K562 (cell line): Measurements from ENCODE around the gene TRDN. TPM values are rescaled to one million over a fixed set of nuclear protein-coding genes. Genes with fewer than 3 reads are reported as not detected.

Experiments used
- ATAC-seq: fragments of 200-7000 bp; cut with Tn5 transposase; 3 replicates; pipeline ENCODE4 v1.9.1; 2020; ENCODE audit warnings: moderate library complexity
- BruUV-seq: library from RNA; stranded (reverse); fragments of 400-500 nt; replicated peaks from 2 replicates; lab custom pipeline; 2021; lab: Mats Ljungman, UMichigan
- CTCF ChIA-PET: fragments of 300-600 bp; formaldehyde crosslinking; extraction: SDS; loops from one replicate; lab custom pipeline; 2021; ENCODE audit warnings: low intra/inter-chr PET ratio; lab: Yijun Ruan, JAX
- POLR2A ChIA-PET: fragments of 300-600, 350-650 bp; sonication (Branson Sonifier 250); formaldehyde crosslinking; extraction: SDS; loops from one replicate; lab custom pipeline; 2021; ENCODE audit warnings: antibody characterized with exemption, inconsistent platforms; lab: Yijun Ruan, JAX
- DNase-seq, 4 experiments: peaks; one replicate each; pipeline versions ENCODE4 v3.0.0 to v3.0.0-alpha.2; 2011 to 2018; ENCODE audit warnings: low spot score in 3 of 4, mixed read lengths in 3 of 4; ENCODE audit errors: extremely low read depth in 1 of 4
- FAIRE-seq: peaks from 2 replicates; lab custom pipeline; 2011; peaks lifted over from hg19 to GRCh38; lab: Jason Lieb, UNC
- H2AFZ ChIP-seq: 2 replicates; pipeline ENCODE4 v1.6.0; 2011; ENCODE audit warnings: low read depth, low read length, control low read depth, inconsistent platforms
- H3K27ac ChIP-seq: fragments of 200-600 bp; 3 replicates; pipeline ENCODE4 v1.8.0; 2011; ENCODE audit warnings: low read depth, mild to moderate bottlenecking, control low read depth, inconsistent platforms, low read length, moderate library complexity, mixed read lengths; ENCODE audit errors: extremely low read depth
- H3K27me3 ChIP-seq, 2 experiments: fragments of 300-600 bp in 1 of 2; 2 replicates in 1 of 2; 3 replicates in 1 of 2; pipeline versions ENCODE4 v1.6.0 to v1.8.0; 2011; ENCODE audit warnings: inconsistent platforms in 2 of 2, low read length in 2 of 2, mild to moderate bottlenecking in 1 of 2, mixed read lengths in 1 of 2, moderate library complexity in 1 of 2; ENCODE audit not compliant: control insufficient read depth in 2 of 2, insufficient read depth in 2 of 2
- H3K36me3 ChIP-seq: fragments of 300-600 bp; 3 replicates; pipeline ENCODE4 v1.8.0; 2011; ENCODE audit warnings: mild to moderate bottlenecking, low read length, inconsistent platforms; ENCODE audit not compliant: control insufficient read depth, insufficient read depth
- H3K4me1 ChIP-seq, 2 experiments: fragments of 200-600 bp in 1 of 2; replicated peaks in 1 of 2; 2 replicates in 1 of 2; 3 replicates in 1 of 2; pipeline versions ENCODE4 v1.5.1 to v1.8.0; 2011; ENCODE audit warnings: inconsistent platforms in 2 of 2, low read length in 2 of 2, mild to moderate bottlenecking in 1 of 2, mixed read lengths in 1 of 2, moderate library complexity in 1 of 2; ENCODE audit not compliant: control insufficient read depth in 2 of 2, insufficient read depth in 2 of 2
- H3K4me2 ChIP-seq: 2 replicates; pipeline ENCODE4 v1.6.1; 2011; ENCODE audit warnings: low read length, control low read depth, inconsistent platforms, mixed read lengths; ENCODE audit not compliant: insufficient read depth
- H3K4me3 ChIP-seq: fragments of 200-600 bp; sonication (generic), shearing (Covaris generic); 2 replicates; pipeline ENCODE4 v1.5.1; 2016; ENCODE audit warnings: control low read depth, inconsistent platforms
- H3K79me2 ChIP-seq: fragments of 200-600 bp; 3 replicates; pipeline ENCODE4 v1.8.0; 2011; ENCODE audit warnings: low read length, inconsistent platforms; ENCODE audit not compliant: control insufficient read depth, insufficient read depth
- H3K9ac ChIP-seq, 2 experiments: 2 replicates each; pipeline versions ENCODE4 v1.6.0 to v1.6.1; 2011; ENCODE audit warnings: low read depth in 2 of 2, low read length in 2 of 2, control low read depth in 1 of 2, inconsistent platforms in 1 of 2, mild to moderate bottlenecking in 1 of 2, mixed read lengths in 1 of 2; ENCODE audit not compliant: insufficient read depth in 1 of 2
- H3K9me1 ChIP-seq: one replicate; pipeline ENCODE4 v1.6.0; 2011; ENCODE audit warnings: inconsistent platforms, mild to moderate bottlenecking, low read length, moderate library complexity; ENCODE audit not compliant: control insufficient read depth, insufficient read depth
- H3K9me3 ChIP-seq: replicated peaks from 2 replicates; pipeline ENCODE4 v1.5.1; 2011; ENCODE audit warnings: low read depth, low read length, inconsistent platforms; ENCODE audit not compliant: control insufficient read depth, insufficient read depth
- H4K20me1 ChIP-seq: replicated peaks from 2 replicates; pipeline ENCODE4 v1.6.1; 2011; ENCODE audit warnings: low read length, inconsistent platforms, mixed read lengths; ENCODE audit not compliant: control insufficient read depth, insufficient read depth
- BRCA1 ChIP-seq, 2 experiments: fragments of 450-650 bp in 1 of 2; sonication (generic) in 1 of 2; formaldehyde crosslinking in 1 of 2; IDR thresholded peaks; 2 replicates each; pipeline versions ENCODE4 v1.5.0 to v1.6.1; 2017 to 2020; ENCODE audit warnings: mild to moderate bottlenecking in 1 of 2, missing genetic modification reagents in 1 of 2
- CBX3 ChIP-seq, 2 experiments: IDR thresholded peaks; 1 replicate in 1 of 2; 2 replicates in 1 of 2; pipeline ENCODE4 v1.6.1; 2012; ENCODE audit warnings: inconsistent platforms in 2 of 2, low read length in 2 of 2, borderline replicate concordance in 1 of 2, control low read depth in 1 of 2
- GTF2E2 ChIP-seq: fragments of 200-800 bp; sonication (Bioruptor generic); IDR thresholded peaks from 2 replicates; pipeline ENCODE4 v1.6.1; 2016; ENCODE audit warnings: missing genetic modification characterization, missing compliant biosample characterization
- IFI16 ChIP-seq: fragments of 250-450 bp; sonication (Bioruptor Pico); IDR thresholded peaks from 2 replicates; pipeline ENCODE4 v2.1.2; 2022; ENCODE audit warnings: mild to moderate bottlenecking, inconsistent platforms
- PCBP1 ChIP-seq: fragments of 200-400 bp; formaldehyde crosslinking; IDR thresholded peaks from 2 replicates; pipeline ENCODE4 v1.6.1; 2018; ENCODE audit warnings: mild to moderate bottlenecking, low read depth, low read length; ENCODE audit not compliant: poor library complexity, severe bottlenecking
- POLR3G ChIP-seq: IDR thresholded peaks from 2 replicates; pipeline ENCODE4 v1.6.1; 2011; ENCODE audit not compliant: insufficient read length, insufficient replicate concordance; ENCODE audit errors: extremely low read depth
- PPARD ChIP-seq: fragments of 250-450 bp; sonication (Bioruptor Pico); IDR thresholded peaks from 2 replicates; pipeline ENCODE4 v1.8.0; 2022; ENCODE audit warnings: inconsistent platforms, mild to moderate bottlenecking, moderate library complexity
- SAFB2 ChIP-seq: fragments of 200-400 bp; formaldehyde crosslinking; IDR thresholded peaks from 2 replicates; pipeline ENCODE4 v1.6.1; 2018; ENCODE audit warnings: borderline replicate concordance, low read length, low read depth, moderate library complexity; ENCODE audit not compliant: severe bottlenecking
- SRSF1 ChIP-seq: fragments of 200-400 bp; formaldehyde crosslinking; IDR thresholded peaks from 2 replicates; pipeline ENCODE4 v1.6.1; 2017; ENCODE audit warnings: mild to moderate bottlenecking, low read depth, low read length, moderate library complexity
- TAF15 ChIP-seq: fragments of 200-400 bp; formaldehyde crosslinking; IDR thresholded peaks from 2 replicates; pipeline ENCODE4 v1.6.1; 2017; ENCODE audit warnings: mild to moderate bottlenecking, low read depth, low read length, moderate library complexity
- TAF9B ChIP-seq: fragments of 450-650 bp; IDR thresholded peaks from 2 replicates; pipeline ENCODE4 v1.6.1; 2018; ENCODE audit warnings: mild to moderate bottlenecking; ENCODE audit not compliant: partially characterized antibody
- ZNF583 ChIP-seq: fragments of 250-450 bp; sonication (Bioruptor Pico); IDR thresholded peaks from 2 replicates; pipeline ENCODE4 v1.4.0; 2020
- WGBS: fragments of 100-300 bp; shearing (Covaris generic); methylation state at CpG from one replicate; pipeline ENCODE4 v1.1.6; 2016; ENCODE audit warnings: low coverage, mixed read lengths; ENCODE audit not compliant: insufficient coverage; ENCODE audit errors: missing lambda C conversion rate; 5-methylcytosine and 5-hydroxymethylcytosine counted together
- in situ Hi-C: fragments of 300-500 bp; cut with MboI; formaldehyde crosslinking; loops from 4 replicates; pipeline ENCODE4 v1.15.0; 2018; ENCODE audit warnings: inconsistent platforms, mixed read lengths
- intact Hi-C: fragments of 100-400 bp; cut with micrococcal nuclease; formaldehyde crosslinking; loops from 2 replicates; pipeline ENCODE4 v1.14.2; 2022
- polyA plus RNA-seq, 8 experiments: library from polyadenylated mRNA; depleted of rRNA in 4 of 8; stranded (reverse) in 5 of 8; unstranded in 3 of 8; fragments of >200 nt; fragmentation: Nextera tagmentation in 2 of 8; fragmentation: Illumina TruSeq in 1 of 8; extraction: Ambion mirVana in 2 of 8; extraction: Trizol in 1 of 8; gene quantifications; 2 replicates each; pipeline versions ENCODE4 v1.2.1 to v1.2.3, GENCODE V29; 2011 to 2014; ENCODE audit warnings: inconsistent platforms in 1 of 8, missing spikeins in 1 of 8
- total RNA-seq, 7 experiments: library from RNA; depleted of rRNA in 6 of 7; stranded (reverse); fragments of >200 nt in 6 of 7; fragmentation: Illumina TruSeq in 2 of 7; extraction: Trizol in 2 of 7; gene quantifications; 2 replicates each; pipeline versions ENCODE4 v1.2.1 to v1.2.3, GENCODE V29; 2011 to 2021; ENCODE audit warnings: low replicate concordance in 1 of 7
- TF ChIP-seq, protein P1 (sequence below), 2 experiments: fragments of 450-650 bp in 1 of 2; sonication (generic) in 1 of 2; formaldehyde crosslinking; conservative IDR thresholded peaks; 2 replicates each; pipeline versions ENCODE4 v1.4.0 to v1.8.1; 2020 to 2022; ENCODE audit warnings: mild to moderate bottlenecking in 1 of 2, missing genetic modification reagents in 1 of 2
- TF ChIP-seq, protein P2 (sequence below): fragments of 450-650 bp; formaldehyde crosslinking; conservative IDR thresholded peaks from 2 replicates; pipeline ENCODE4 v1.4.0; 2022; ENCODE audit warnings: mild to moderate bottlenecking, missing genetic modification characterization

Gene TRDN
- total and polyA plus RNA-seq, 9 of the 15 experiments (the other 6 are each of a cell fraction or from before 2014, with no cell fraction given) = 0.05 to 0.50 (median 0.16) TPM

DNA sequence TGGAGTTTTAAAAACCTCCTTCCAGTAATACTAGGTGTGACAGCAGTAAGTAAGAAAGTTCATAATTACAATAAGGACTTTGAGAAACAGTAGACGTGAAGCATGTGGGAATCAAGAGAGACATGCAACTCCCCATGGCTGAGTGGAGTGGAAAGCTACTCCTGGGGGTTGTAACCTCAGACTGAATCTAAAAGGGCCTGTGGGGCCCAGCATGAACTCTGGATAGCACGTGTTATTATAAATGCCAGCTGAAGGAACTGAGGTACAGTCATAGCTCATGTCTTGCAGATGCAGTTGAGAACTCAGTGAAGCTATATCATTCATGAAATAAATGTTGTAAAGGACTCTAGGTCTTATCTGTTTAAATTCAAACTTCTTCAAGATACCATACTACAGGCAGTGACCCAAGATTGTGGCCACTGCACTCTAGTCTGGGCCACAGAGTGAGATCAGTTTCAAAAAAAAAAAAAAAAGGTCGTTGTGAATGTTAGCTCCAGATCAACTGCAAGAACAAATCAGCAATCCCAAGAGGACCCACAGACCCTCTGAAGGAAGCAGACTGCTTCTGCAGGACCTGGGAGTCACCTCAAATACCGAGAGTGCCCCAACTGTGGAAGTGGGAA, 189.3 kb downstream of the TRDN start:
- H3K9me3 ChIP-seq = no peaks in the 10 kb centered on the region
- H2AFZ ChIP-seq = no peak overlapping the region; the same call in 1 of the 2 replicates
- H3K27me3 ChIP-seq = no peaks in the 10 kb centered on the region
- H3K36me3 ChIP-seq = no peaks in the 10 kb centered on the region
- POLR2A ChIA-PET = no interaction called here
- H3K9me1 ChIP-seq = no peaks in the 10 kb centered on the region
- H3K79me2 ChIP-seq = no peaks in the 10 kb centered on the region
- TF ChIP-seq IFI16 (no peak), TAF9B (no peak), SAFB2 (no peak), ZNF583 (no peak), CBX3 (IDR thresholded peaks at IDR 0.05; ENCODE audit: borderline replicate concordance in 1 of 2, low read length in 2 of 2) (no peak), SRSF1 (no peak), PCBP1 (no peak), TAF15 (no peak), GTF2E2 (no peak), BRCA1 (IDR thresholded peaks at IDR 0.05) (no peak), BRCA1 (CRISPR knock-in tag; IDR thresholded peaks at IDR 0.05) (no peak), POLR3G (no peak), PPARD (CRISPR knock-in tag) (no peak)
- TF ChIP-seq, protein P1, sequence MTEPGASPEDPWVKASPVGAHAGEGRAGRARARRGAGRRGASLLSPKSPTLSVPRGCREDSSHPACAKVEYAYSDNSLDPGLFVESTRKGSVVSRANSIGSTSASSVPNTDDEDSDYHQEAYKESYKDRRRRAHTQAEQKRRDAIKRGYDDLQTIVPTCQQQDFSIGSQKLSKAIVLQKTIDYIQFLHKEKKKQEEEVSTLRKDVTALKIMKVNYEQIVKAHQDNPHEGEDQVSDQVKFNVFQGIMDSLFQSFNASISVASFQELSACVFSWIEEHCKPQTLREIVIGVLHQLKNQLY (CRISPR knock-in tag; conservative IDR thresholded peaks at IDR 0.05) = no peak
- TF ChIP-seq, protein P2, sequence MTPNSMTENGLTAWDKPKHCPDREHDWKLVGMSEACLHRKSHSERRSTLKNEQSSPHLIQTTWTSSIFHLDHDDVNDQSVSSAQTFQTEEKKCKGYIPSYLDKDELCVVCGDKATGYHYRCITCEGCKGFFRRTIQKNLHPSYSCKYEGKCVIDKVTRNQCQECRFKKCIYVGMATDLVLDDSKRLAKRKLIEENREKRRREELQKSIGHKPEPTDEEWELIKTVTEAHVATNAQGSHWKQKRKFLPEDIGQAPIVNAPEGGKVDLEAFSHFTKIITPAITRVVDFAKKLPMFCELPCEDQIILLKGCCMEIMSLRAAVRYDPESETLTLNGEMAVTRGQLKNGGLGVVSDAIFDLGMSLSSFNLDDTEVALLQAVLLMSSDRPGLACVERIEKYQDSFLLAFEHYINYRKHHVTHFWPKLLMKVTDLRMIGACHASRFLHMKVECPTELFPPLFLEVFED (CRISPR knock-in tag) = no peak
- TF ChIP-seq, all 486 proteins: peak for 0
- Histone ChIP-seq H3K9ac (no peak overlapping the region), H3K27ac (no peak overlapping the region), H3K4me3 (no peak overlapping the region), H3K4me2 (no peak overlapping the region), H4K20me1 (no peaks in the 10 kb centered on the region), H3K4me1 (no peaks in the 10 kb centered on the region)
- DNase-seq (no peak), ATAC-seq (no peak), FAIRE-seq (no peak)
- 5% methylated on average over 3 of the region's 4 CpGs for WGBS
- BruUV-seq = no TSS peak
- CTCF ChIA-PET = no interaction called here
- intact Hi-C loops = no loop called here
- in situ Hi-C loops = no loop called here
